ENCODE data around the gene HOXA1. TPM values are rescaled to one million over a fixed set of nuclear protein-coding genes. Genes with fewer than 3 reads are reported as not detected.

The HOXA1 gene
- total RNA-seq, 4 donors from 2014 or later, result 0.16 to 0.36 TPM; not detected in 2

GRCh38 chr7:27124902-27125689 is 29.3 kb upstream of the HOXA1 start:
- Histone ChIP-seq H3K27me3 (no peaks in the 10 kb centered on the region), H3K4me3 (no peak overlapping the region), H3K27ac (peak overlapping the region; percentile 16 to 58 (median 45)), H3K9me3 (no peaks in the 10 kb centered on the region), H3K36me3 (no peaks in the 10 kb centered on the region), H3K4me1 (peaks cover 42 to 62% of the 10 kb centered on the region in 2 donors)
- TF ChIP-seq CTCF (IDR thresholded peaks at IDR 0.05 in 4 of 5, conservative IDR thresholded peaks at IDR 0.05 in 1 of 5) (no peak), POLR2A (IDR thresholded peaks at IDR 0.05) (peak in 1 of 2 donors; percentile 41)
- in situ Hi-C loops (cut with MboI; ENCODE audit: low sequenced_read_pairs in 4 of 4), result no loop called here
- intact Hi-C loops (cut with DNase I; ENCODE audit: low total_unique reads), result loop anchor here (5.0 kb wide), 1 partner anchor 93 kb away; no protein-coding TSS in a partner anchor
- no peak for DNase-seq
- no peak for ATAC-seq

DNA sequence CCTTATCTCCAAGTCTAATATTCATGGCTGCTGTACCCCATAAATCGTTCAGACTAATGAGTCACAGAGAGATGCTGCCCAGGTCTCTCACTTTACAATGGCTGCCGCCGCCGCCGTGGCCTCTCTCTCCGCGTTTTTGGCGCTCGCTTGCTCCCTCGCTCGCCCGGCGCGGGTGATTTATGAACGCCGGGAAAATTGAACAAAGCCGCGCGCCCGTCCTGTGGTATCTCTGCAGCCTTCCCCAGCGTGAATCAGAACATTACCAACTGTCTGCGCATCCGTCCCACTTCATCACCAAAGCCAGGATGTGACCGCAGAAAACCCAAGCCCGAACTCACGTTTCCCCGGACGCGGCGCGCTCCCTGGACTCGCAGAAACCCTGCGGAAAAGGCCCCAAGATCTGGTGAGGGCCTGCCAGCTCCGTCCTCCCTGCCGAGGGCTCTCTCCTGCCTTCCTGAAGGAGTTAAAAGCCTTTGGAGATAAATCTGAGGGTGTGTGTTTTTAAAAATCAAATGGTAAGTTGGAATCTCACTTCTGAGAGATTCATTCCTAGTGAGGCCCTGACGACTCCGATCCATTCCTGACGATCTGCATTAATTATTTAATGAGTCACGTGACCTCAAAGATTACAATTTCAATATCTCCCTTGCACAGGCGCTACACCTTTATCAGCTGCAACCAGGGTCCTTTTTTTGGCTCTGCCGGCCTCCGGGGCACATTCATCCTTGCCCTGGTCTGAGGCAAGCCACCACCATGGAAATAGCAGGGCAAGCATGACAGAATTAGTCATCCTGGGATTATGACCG is 28.5 kb upstream of the HOXA1 start:
- Histone ChIP-seq H3K27me3 (no peaks in the 10 kb centered on the region), H3K4me1 (peaks cover 38 to 63% of the 10 kb centered on the region in 2 donors), H3K27ac (peak overlapping the region in 2 of 4 donors; percentile 42 to 48), H3K4me3 (no peak overlapping the region), H3K36me3 (no peaks in the 10 kb centered on the region), H3K9me3 (no peaks in the 10 kb centered on the region)
- intact Hi-C loops (cut with DNase I; ENCODE audit: low total_unique reads) (no loop called here), in situ Hi-C loops (cut with MboI; ENCODE audit: low sequenced_read_pairs in 4 of 4) (no loop called here)
- TF ChIP-seq POLR2A (IDR thresholded peaks at IDR 0.05), result no peak
- no peak for TF ChIP-seq CTCF (IDR thresholded peaks at IDR 0.05 in 4 of 5, conservative IDR thresholded peaks at IDR 0.05 in 1 of 5)
- DNase-seq, result no peak
- no peak for ATAC-seq

DNA sequence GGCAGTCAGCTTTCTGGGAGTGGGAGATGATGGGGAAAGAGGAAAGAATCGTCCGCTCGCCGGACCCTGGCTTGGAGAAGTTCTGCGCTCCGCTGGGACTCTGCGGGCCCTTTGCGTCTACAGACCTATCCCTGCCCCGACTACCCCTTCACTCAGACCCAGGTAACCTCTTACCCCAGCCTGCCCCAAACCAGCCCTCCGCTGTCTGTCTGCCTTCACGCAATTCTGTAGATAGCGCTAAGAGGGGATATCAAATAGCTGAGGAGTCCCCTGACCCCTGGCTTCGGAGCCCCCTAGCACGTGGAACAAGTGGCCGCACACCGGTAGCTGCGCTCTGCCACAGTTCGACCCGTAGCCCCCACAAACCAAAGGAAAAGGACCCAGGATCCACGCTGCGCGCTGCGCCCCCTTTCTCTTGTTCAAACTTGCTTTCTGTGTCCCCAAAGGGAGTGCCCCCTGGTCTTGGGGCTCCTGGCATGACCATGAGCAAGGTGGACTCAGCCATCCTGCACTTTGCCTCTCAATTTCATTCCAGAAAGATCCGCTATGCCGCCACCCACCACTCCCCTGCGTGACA is 27.8 kb upstream of the HOXA1 start:
- Histone ChIP-seq H3K4me1 (peaks cover 30 to 56% of the 10 kb centered on the region in 2 donors), H3K36me3 (no peaks in the 10 kb centered on the region), H3K4me3 (no peak overlapping the region), H3K27ac (no peak overlapping the region), H3K27me3 (no peaks in the 10 kb centered on the region), H3K9me3 (no peaks in the 10 kb centered on the region)
- intact Hi-C loops (cut with DNase I; ENCODE audit: low total_unique reads) (no loop called here), in situ Hi-C loops (cut with MboI; ENCODE audit: low sequenced_read_pairs in 4 of 4) (no loop called here)
- TF ChIP-seq POLR2A (IDR thresholded peaks at IDR 0.05), result no peak
- no peak for TF ChIP-seq CTCF (IDR thresholded peaks at IDR 0.05 in 4 of 5, conservative IDR thresholded peaks at IDR 0.05 in 1 of 5)
- ATAC-seq (no peak), DNase-seq (no peak)

- Histone ChIP-seq H3K4me3 (no peak overlapping the region), H3K4me1 (peaks cover 25 to 51% of the 10 kb centered on the region in 2 donors)
- no peak for DNase-seq
These were observed 27.2 kb upstream of the HOXA1 start for GRCh38 chr7:27123007-27123476.

More at GRCh38 chr7:27123007-27123476, 27.2 kb upstream of the HOXA1 start:
- TF ChIP-seq CTCF (IDR thresholded peaks at IDR 0.05 in 4 of 5, conservative IDR thresholded peaks at IDR 0.05 in 1 of 5) (no peak), POLR2A (IDR thresholded peaks at IDR 0.05) (no peak)
- no peak for ATAC-seq
- H3K9me3 ChIP-seq, result no peaks in the 10 kb centered on the region
- in situ Hi-C loops (cut with MboI; ENCODE audit: low sequenced_read_pairs in 4 of 4) (no loop called here), intact Hi-C loops (cut with DNase I; ENCODE audit: low total_unique reads) (no loop called here)
- H3K27ac ChIP-seq, result no peak overlapping the region
- no peaks in the 10 kb centered on the region for H3K36me3 ChIP-seq
- H3K27me3 ChIP-seq, result no peaks in the 10 kb centered on the region

Data from gastrocnemius medialis (tissue), 4 donors.